Dedifferentiated amniotic fluid mesenchymal stem cell (primary cell): ENCODE results near the gene RALY.
A peak's percentile ranks its signal among the peaks of the same experiment; 100 is the strongest.
"Not testable (repeated sequence)": the region's sequence is repeated elsewhere in the genome, so short reads cannot be mapped to it uniquely, and the experiment has no call there.

Source experiments
- DNase-seq: peaks from one replicate; pipeline ENCODE4 v3.0.0-alpha.2; 2016; ENCODE audit errors: extremely low spot score

The RALY gene

DNA sequence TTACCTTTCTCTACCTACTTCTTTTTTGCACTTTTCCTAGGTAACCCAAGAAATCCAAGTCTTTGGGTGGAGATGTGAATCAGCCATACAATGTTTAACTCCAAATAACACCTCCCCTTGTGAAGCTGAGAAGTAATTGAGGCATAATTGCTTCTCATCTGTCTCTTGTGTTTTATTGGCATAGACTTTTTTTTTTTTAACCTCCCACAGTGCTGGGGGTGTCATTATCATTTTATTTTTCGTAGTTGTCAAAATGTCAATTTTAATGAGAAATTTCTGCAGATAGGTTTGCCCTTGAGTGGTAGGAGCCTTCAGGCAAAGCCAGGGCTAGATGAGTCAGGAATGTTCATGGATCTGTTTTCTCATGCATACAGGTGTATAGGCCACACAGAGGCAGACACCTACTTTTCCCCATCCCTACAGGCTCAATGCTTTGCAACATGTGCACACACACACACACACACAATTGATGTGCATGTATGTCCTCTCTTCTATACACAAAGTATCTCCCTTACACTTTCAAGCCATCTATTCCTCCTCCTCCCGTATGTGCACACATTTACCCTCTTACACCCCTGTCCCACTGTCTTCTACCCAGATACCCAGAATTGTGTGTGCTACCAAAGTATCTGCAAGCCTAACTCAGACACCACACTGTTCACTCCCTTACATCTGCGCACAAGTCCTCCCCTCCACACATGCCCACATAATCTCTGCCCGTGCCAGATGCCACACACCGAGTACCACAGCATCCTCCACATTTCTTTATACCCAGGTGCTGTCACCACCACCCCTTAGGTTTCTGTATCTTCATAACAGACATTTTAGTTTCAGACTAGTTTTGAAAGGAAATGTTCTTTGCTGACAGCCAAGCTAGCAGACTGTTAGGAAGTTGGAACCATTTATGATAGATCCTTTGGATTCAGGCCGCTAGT, 22.0 kb downstream of the RALY start:
- no peak for DNase-seq

GRCh38 chr20:34016736-34017135, 23.0 kb downstream of the RALY start:
- DNase-seq = no peak

- peak; percentile 56 for DNase-seq
Measured at GRCh38 chr20:34017610-34018009, 23.9 kb downstream of the RALY start.

DNA sequence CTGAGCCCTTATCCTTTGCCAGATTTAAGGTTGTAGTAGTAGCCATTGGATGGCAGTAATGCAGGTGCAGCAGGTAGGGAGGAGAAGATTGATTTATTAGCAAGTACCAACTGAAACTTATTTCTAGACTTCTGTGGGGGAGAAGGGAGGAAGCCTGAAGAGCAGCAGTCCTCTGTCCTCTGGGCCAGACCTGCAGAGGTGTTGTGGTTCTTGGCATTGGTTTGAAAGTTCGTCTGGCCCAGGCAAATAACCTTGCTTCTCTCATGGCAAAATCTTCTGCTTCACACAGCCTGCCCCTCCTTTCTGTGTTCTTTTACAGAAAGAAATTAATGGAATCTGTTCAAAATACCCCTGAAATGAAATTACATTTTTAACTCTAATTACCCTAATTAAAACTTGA, 24.5 kb downstream of the RALY start:
- DNase-seq = no peak

GRCh38 chr20:34022151-34022838, 28.6 kb downstream of the RALY start:
- DNase-seq = no peak

DNA sequence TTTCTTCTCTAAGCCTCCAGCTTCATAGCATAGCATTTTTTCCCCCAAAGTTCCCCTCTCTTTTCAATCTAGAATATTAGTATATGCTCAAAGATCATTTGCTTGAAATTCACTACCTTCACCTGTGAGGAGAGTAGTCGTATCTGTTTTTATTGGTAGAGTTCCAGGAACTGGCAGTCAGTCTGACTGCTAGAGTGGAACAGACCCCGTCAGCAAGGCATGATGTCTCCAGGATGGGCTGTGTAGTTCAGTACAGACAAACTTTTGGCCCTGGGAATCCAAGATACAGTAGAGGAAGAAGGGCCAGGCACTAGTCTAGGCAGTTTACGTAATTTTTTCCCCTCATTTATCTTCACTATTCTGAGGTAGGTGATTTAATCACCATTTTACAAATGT, 29.1 kb downstream of the RALY start:
- DNase-seq = no peak

DNA sequence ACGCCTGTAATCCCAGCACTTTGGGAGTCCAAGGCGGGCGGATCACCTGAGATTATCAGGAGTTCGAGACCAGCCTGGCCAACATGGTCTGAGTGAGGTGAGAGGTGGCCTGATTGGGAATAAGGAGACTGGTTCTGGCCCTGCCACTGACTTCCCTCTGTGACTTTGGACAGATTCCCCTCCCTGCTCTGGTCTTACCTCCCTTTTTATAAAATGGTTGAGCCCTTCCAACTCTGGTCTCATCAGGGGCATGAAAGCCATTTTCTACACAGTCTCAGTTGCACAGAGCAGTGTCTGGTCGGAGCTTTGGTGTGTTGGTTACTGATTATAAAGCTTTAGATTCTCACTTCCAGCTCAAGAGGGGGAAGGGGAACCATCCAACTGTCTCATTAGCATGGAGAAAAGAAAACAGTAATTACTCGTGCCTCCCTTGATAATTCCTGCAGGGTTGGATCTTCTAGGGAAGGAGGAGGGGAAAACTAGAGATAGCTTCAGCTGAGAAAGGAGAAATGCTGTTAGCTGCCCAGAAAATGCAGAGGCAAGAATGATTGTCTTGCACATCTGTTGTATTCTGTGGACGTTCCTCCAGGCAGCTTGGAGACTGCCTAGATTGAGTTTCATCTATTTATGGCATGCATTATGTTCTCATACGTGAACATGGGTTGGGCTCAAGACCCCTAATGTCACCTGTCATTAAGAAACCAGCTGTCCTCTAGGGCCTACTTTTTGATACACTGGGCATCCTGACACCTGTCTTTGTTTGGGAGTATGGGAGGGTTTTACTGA, 30.4 kb downstream of the RALY start:
- no peak for DNase-seq

DNA sequence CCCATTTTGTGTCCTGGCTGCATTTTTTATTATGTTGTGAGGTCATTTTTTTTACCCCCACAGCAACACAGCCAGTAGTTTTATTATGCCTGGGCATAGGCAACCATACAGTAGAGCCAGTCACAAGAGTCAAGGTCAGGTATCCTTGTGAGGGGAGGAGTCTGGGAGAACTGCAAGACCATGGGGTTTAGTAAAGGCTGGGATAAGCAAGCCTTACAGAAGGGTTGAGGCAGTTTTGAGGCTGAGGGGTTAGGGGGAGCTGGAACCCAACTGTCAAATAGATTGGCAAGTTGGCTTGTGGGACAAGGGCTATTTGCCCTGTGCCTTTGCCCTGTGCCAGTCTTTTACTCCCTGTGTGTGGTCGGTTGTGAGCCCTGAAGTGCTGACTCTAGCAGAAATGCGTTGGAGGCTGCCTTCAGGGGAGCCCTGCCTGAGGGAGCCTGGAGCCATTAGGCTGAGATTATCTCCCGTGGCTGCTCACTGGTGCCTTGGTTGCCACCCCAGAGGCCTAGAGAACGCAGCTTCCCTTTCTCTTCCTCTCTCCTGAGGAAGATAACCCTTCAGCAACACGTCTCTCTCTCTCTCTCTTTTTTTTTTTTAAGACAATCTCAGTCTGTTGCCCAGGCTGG, 31.1 kb downstream of the RALY start:
- DNase-seq = no peak

GRCh38 chr20:34028013-34028412, 34.3 kb downstream of the RALY start:
- DNase-seq = not testable (repeated sequence)

GRCh38 chr20:34029415-34029814, 35.7 kb downstream of the RALY start:
- DNase-seq = no peak

GRCh38 chr20:34030456-34030855, 36.7 kb downstream of the RALY start:
- DNase-seq = no peak

DNA sequence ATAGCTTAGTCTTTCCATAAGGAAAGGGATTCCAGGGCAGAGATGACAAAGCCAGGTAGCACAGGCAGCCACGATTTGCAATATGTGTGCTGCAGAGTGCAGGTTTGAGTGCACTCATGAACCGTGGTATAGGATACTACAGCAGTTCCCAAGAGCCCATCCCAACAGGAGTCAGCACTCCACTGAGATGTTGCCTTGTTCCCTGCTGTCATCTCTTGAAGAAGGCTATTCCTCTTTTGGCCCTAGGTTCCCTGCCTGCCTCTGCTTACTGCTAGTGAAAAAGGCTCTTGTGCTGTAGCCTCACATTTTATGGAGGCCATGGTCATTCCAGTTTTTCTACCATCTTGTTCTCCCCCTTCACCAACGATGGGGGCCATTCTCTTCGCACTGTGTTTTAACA, 40.2 kb downstream of the RALY start:
- DNase-seq = no peak

DNA sequence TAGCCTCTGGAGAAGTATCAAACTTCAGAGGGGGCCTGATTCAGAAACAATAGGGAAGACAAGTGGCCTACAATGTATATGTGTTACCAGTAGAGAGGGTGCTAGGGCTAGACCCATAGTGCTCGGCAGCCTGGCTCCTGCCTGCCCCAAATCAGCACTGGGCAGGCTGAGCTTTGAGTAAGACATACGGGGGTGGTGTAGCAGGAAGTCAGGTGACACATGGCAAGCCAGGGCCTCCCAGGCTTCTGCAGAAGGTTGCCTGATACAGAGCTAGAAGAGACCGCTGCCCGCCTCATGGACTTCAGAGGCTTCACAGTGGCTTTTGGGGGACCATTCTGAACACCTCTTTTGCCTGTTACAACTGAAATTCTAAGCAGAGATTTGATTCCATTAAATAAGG, 43.4 kb downstream of the RALY start:
- no peak for DNase-seq

DNA sequence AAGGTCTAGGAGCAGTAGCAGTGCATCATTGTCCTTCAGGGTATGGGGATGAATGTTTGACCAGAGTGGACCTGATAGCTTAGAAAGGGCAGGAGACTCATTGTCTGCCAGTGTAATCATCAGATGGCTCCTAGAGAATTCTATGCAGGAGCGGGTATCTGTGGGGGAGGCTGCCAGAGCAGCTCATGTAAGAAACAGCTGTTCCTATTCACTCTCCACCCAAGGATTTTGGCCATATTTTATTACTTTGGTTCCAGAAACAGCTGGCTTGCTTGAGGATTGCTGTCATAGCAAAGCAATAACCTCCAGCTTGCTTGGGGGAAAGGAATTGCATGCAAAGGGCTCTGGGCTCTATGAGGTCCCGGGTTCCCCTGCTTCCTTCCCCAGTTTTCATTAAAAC, 44.1 kb downstream of the RALY start:
- DNase-seq = peak; percentile 88

- no peak for DNase-seq
Measured at GRCh38 chr20:34040300-34040995, 46.7 kb downstream of the RALY start.

- DNase-seq = no peak
Measured at GRCh38 chr20:34041226-34041625, 47.5 kb downstream of the RALY start.

- DNase-seq = no peak
Measured at GRCh38 chr20:34042262-34042661, 48.6 kb downstream of the RALY start.

- no peak for DNase-seq
Measured at GRCh38 chr20:34043025-34043424, 49.3 kb downstream of the RALY start.

DNA sequence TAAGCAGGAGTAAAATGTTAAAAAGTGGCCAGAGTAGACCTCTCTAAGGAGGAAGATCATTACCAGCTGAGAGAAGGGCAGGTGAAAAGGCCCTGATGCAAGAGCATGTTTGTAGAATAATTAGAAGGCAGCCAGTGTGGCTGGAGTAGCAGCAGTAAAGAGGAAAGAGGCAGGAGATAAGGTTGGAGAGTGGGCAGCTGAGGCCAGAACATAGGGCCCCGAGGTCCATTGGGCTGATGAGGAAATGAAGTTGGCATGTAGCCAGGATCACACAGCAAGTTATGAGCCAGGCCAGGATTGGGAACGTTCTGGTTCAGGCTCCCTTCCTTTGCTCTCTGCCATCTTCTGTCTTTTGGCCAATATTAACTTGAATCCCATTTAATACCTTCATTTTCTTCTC, 51.6 kb downstream of the RALY start:
- no peak for DNase-seq

- DNase-seq = no peak
Measured at GRCh38 chr20:34045930-34046725, 52.4 kb downstream of the RALY start.
